K562 (cell line): ENCODE data around the gene FSCN2. TPM values are rescaled to one million over a fixed set of nuclear protein-coding genes. Genes with fewer than 3 reads are reported as not detected.
A peak's percentile ranks its signal among the peaks of the same experiment; 100 is the strongest.

Source experiments
- ATAC-seq: fragments of 200-7000 bp; cut with Tn5 transposase; 3 replicates; pipeline ENCODE4 v1.9.1; 2020; ENCODE audit warnings: moderate library complexity
- BruUV-seq: library from RNA; stranded (reverse); fragments of 400-500 nt; replicated peaks from 2 replicates; lab custom pipeline; 2021; lab: Mats Ljungman, UMichigan
- CTCF ChIA-PET: fragments of 300-600 bp; formaldehyde crosslinking; extraction: SDS; loops from one replicate; lab custom pipeline; 2021; ENCODE audit warnings: low intra/inter-chr PET ratio; lab: Yijun Ruan, JAX
- POLR2A ChIA-PET: fragments of 300-600, 350-650 bp; sonication (Branson Sonifier 250); formaldehyde crosslinking; extraction: SDS; loops from one replicate; lab custom pipeline; 2021; ENCODE audit warnings: antibody characterized with exemption, inconsistent platforms; lab: Yijun Ruan, JAX
- DNase-seq, 4 experiments: peaks; one replicate each; pipeline versions ENCODE4 v3.0.0 to v3.0.0-alpha.2; 2011 to 2018; ENCODE audit warnings: low spot score in 3 of 4, mixed read lengths in 3 of 4; ENCODE audit errors: extremely low read depth in 1 of 4
- FAIRE-seq: peaks from 2 replicates; lab custom pipeline; 2011; peaks lifted over from hg19 to GRCh38; lab: Jason Lieb, UNC
- H2AFZ ChIP-seq: 2 replicates; pipeline ENCODE4 v1.6.0; 2011; ENCODE audit warnings: low read depth, low read length, control low read depth, inconsistent platforms
- H3K27ac ChIP-seq: fragments of 200-600 bp; 3 replicates; pipeline ENCODE4 v1.8.0; 2011; ENCODE audit warnings: low read depth, mild to moderate bottlenecking, control low read depth, inconsistent platforms, low read length, moderate library complexity, mixed read lengths; ENCODE audit errors: extremely low read depth
- H3K27me3 ChIP-seq, 2 experiments: fragments of 300-600 bp in 1 of 2; 2 replicates in 1 of 2; 3 replicates in 1 of 2; pipeline versions ENCODE4 v1.6.0 to v1.8.0; 2011; ENCODE audit warnings: inconsistent platforms in 2 of 2, low read length in 2 of 2, mild to moderate bottlenecking in 1 of 2, mixed read lengths in 1 of 2, moderate library complexity in 1 of 2; ENCODE audit not compliant: control insufficient read depth in 2 of 2, insufficient read depth in 2 of 2
- H3K36me3 ChIP-seq: fragments of 300-600 bp; 3 replicates; pipeline ENCODE4 v1.8.0; 2011; ENCODE audit warnings: mild to moderate bottlenecking, low read length, inconsistent platforms; ENCODE audit not compliant: control insufficient read depth, insufficient read depth
- H3K4me1 ChIP-seq, 2 experiments: fragments of 200-600 bp in 1 of 2; replicated peaks in 1 of 2; 2 replicates in 1 of 2; 3 replicates in 1 of 2; pipeline versions ENCODE4 v1.5.1 to v1.8.0; 2011; ENCODE audit warnings: inconsistent platforms in 2 of 2, low read length in 2 of 2, mild to moderate bottlenecking in 1 of 2, mixed read lengths in 1 of 2, moderate library complexity in 1 of 2; ENCODE audit not compliant: control insufficient read depth in 2 of 2, insufficient read depth in 2 of 2
- H3K4me2 ChIP-seq: 2 replicates; pipeline ENCODE4 v1.6.1; 2011; ENCODE audit warnings: low read length, control low read depth, inconsistent platforms, mixed read lengths; ENCODE audit not compliant: insufficient read depth
- H3K4me3 ChIP-seq: fragments of 200-600 bp; sonication (generic), shearing (Covaris generic); 2 replicates; pipeline ENCODE4 v1.5.1; 2016; ENCODE audit warnings: control low read depth, inconsistent platforms
- H3K79me2 ChIP-seq: fragments of 200-600 bp; 3 replicates; pipeline ENCODE4 v1.8.0; 2011; ENCODE audit warnings: low read length, inconsistent platforms; ENCODE audit not compliant: control insufficient read depth, insufficient read depth
- H3K9ac ChIP-seq, 2 experiments: 2 replicates each; pipeline versions ENCODE4 v1.6.0 to v1.6.1; 2011; ENCODE audit warnings: low read depth in 2 of 2, low read length in 2 of 2, control low read depth in 1 of 2, inconsistent platforms in 1 of 2, mild to moderate bottlenecking in 1 of 2, mixed read lengths in 1 of 2; ENCODE audit not compliant: insufficient read depth in 1 of 2
- H3K9me1 ChIP-seq: one replicate; pipeline ENCODE4 v1.6.0; 2011; ENCODE audit warnings: inconsistent platforms, mild to moderate bottlenecking, low read length, moderate library complexity; ENCODE audit not compliant: control insufficient read depth, insufficient read depth
- H3K9me3 ChIP-seq: replicated peaks from 2 replicates; pipeline ENCODE4 v1.5.1; 2011; ENCODE audit warnings: low read depth, low read length, inconsistent platforms; ENCODE audit not compliant: control insufficient read depth, insufficient read depth
- H4K20me1 ChIP-seq: replicated peaks from 2 replicates; pipeline ENCODE4 v1.6.1; 2011; ENCODE audit warnings: low read length, inconsistent platforms, mixed read lengths; ENCODE audit not compliant: control insufficient read depth, insufficient read depth
- CBFB ChIP-seq: sonication (generic); formaldehyde crosslinking; IDR thresholded peaks from 2 replicates; pipeline ENCODE4 v1.4.0; 2020; ENCODE audit warnings: mild to moderate bottlenecking, missing genetic modification reagents
- CCNT2 ChIP-seq: IDR thresholded peaks from 2 replicates; pipeline ENCODE4 v1.6.1; 2011; ENCODE audit warnings: borderline replicate concordance, low read depth, mild to moderate bottlenecking, moderate library complexity, mixed read lengths, low read length; ENCODE audit not compliant: insufficient read length; ENCODE audit errors: extremely low read depth
- CHD1 ChIP-seq: fragments of 200-600 bp; sonication (generic); IDR thresholded peaks from one replicate; pipeline ENCODE4 v1.6.1; 2012; ENCODE audit warnings: mild to moderate bottlenecking, moderate library complexity, low read length, inconsistent platforms
- COPS2 ChIP-seq: fragments of 450-650 bp; conservative IDR thresholded peaks from 2 replicates; pipeline ENCODE4 v1.6.1; 2016; ENCODE audit warnings: mild to moderate bottlenecking, moderate library complexity
- GATA2 ChIP-seq: sonication (generic); formaldehyde crosslinking; IDR thresholded peaks from 2 replicates; pipeline ENCODE4 v1.4.0; 2020; ENCODE audit warnings: mild to moderate bottlenecking, missing genetic modification reagents
- HNRNPH1 ChIP-seq: fragments of 200-400 bp; formaldehyde crosslinking; optimal IDR thresholded peaks from 2 replicates; pipeline ENCODE3; 2017; ENCODE audit warnings: low read depth, mild to moderate bottlenecking, low read length, moderate library complexity
- SMAD3 ChIP-seq: fragments of 450-650 bp; formaldehyde crosslinking; conservative IDR thresholded peaks from 2 replicates; pipeline ENCODE4 v1.4.0; 2020; ENCODE audit warnings: mild to moderate bottlenecking
- STAG1 ChIP-seq: sonication (generic); formaldehyde crosslinking; IDR thresholded peaks from 2 replicates; pipeline ENCODE4 v1.5.0; 2020; ENCODE audit warnings: missing genetic modification reagents, borderline replicate concordance
- TAF15 ChIP-seq: fragments of 200-400 bp; formaldehyde crosslinking; IDR thresholded peaks from 2 replicates; pipeline ENCODE4 v1.6.1; 2017; ENCODE audit warnings: mild to moderate bottlenecking, low read depth, low read length, moderate library complexity
- TRIM24 ChIP-seq, 2 experiments: fragments of 450-650 bp; IDR thresholded peaks; 2 replicates each; pipeline ENCODE4 v1.6.1; 2016
- ZBTB17 ChIP-seq: fragments of 450-650 bp; formaldehyde crosslinking; IDR thresholded peaks from 2 replicates; pipeline ENCODE4 v1.4.0; 2020; ENCODE audit warnings: mild to moderate bottlenecking
- ZNF311 ChIP-seq: fragments of 250-450 bp; sonication (Bioruptor Pico); IDR thresholded peaks from 2 replicates; pipeline ENCODE4 v1.4.0; 2020; ENCODE audit warnings: mild to moderate bottlenecking, moderate library complexity
- ZNF561 ChIP-seq: fragments of 450-650 bp; formaldehyde crosslinking; conservative IDR thresholded peaks from 2 replicates; pipeline ENCODE4 v1.4.0; 2020; ENCODE audit warnings: mild to moderate bottlenecking, moderate library complexity
- ZNF668 ChIP-seq: fragments of 250-450 bp; sonication (Bioruptor Pico); IDR thresholded peaks from 2 replicates; pipeline ENCODE4 v1.8.0; 2022; ENCODE audit warnings: mild to moderate bottlenecking, inconsistent platforms
- WGBS: fragments of 100-300 bp; shearing (Covaris generic); methylation state at CpG from one replicate; pipeline ENCODE4 v1.1.6; 2016; ENCODE audit warnings: low coverage, mixed read lengths; ENCODE audit not compliant: insufficient coverage; ENCODE audit errors: missing lambda C conversion rate; 5-methylcytosine and 5-hydroxymethylcytosine counted together
- in situ Hi-C: fragments of 300-500 bp; cut with MboI; formaldehyde crosslinking; loops from 4 replicates; pipeline ENCODE4 v1.15.0; 2018; ENCODE audit warnings: inconsistent platforms, mixed read lengths
- intact Hi-C: fragments of 100-400 bp; cut with micrococcal nuclease; formaldehyde crosslinking; loops from 2 replicates; pipeline ENCODE4 v1.14.2; 2022
- polyA plus RNA-seq, 8 experiments: library from polyadenylated mRNA; depleted of rRNA in 4 of 8; stranded (reverse) in 5 of 8; unstranded in 3 of 8; fragments of >200 nt; fragmentation: Nextera tagmentation in 2 of 8; fragmentation: Illumina TruSeq in 1 of 8; extraction: Ambion mirVana in 2 of 8; extraction: Trizol in 1 of 8; gene quantifications; 2 replicates each; pipeline versions ENCODE4 v1.2.1 to v1.2.3, GENCODE V29; 2011 to 2014; ENCODE audit warnings: inconsistent platforms in 1 of 8, missing spikeins in 1 of 8
- total RNA-seq, 7 experiments: library from RNA; depleted of rRNA in 6 of 7; stranded (reverse); fragments of >200 nt in 6 of 7; fragmentation: Illumina TruSeq in 2 of 7; extraction: Trizol in 2 of 7; gene quantifications; 2 replicates each; pipeline versions ENCODE4 v1.2.1 to v1.2.3, GENCODE V29; 2011 to 2021; ENCODE audit warnings: low replicate concordance in 1 of 7
- TF ChIP-seq, protein P1 (sequence below): fragments of 450-650 bp; IDR thresholded peaks from 2 replicates; pipeline ENCODE4 v1.6.1; 2016; ENCODE audit warnings: borderline replicate concordance
- TF ChIP-seq, protein P2 (sequence below): sonication (generic); formaldehyde crosslinking; IDR thresholded peaks from 2 replicates; pipeline ENCODE4 v1.8.1; 2022; ENCODE audit warnings: missing genetic modification reagents
- TF ChIP-seq, protein P3 (sequence below): IDR thresholded peaks from 2 replicates; pipeline ENCODE4 v1.6.1; 2016; ENCODE audit warnings: missing genetic modification characterization, missing compliant biosample characterization

The FSCN2 gene
- total and polyA plus RNA-seq, 9 of the 15 experiments (the other 6 are each of a cell fraction or from before 2014, with no cell fraction given): 0.08 TPM; not detected in 8

DNA sequence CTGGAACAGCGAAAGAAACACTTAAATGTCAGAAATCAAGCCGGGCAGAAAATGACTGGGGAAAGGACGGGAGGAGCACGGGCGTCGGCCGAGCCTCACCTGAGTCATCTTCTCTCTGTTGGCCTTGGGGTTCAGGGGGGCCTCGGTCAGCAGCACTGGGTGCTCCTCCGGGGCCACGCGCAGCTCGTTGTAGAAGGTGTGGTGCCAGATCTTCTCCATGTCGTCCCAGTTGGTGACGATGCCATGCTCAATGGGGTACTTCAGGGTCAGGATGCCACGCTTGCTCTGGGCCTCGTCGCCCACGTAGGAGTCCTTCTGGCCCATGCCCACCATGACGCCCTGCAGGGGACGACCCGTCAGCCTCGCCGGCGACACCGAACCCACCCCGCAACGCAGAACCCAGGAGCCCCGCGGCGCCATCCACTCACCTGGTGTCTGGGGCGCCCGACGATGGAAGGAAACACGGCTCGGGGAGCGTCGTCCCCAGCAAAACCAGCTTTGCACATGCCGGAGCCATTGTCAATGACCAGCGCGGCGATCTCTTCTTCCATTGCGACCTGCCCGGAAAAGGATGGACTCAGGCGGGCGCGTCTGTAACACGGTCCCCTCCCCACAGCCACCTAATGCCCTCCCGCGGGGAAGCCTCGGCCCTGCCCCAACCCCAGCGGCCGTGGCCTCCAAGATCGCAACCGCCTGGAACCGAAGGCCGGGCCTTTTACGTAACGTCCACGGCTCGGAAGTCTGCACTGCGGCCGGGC, 16.2 kb upstream of the FSCN2 start:
- H3K4me1 ChIP-seq: peaks cover 35 to 58% of the 10 kb centered on the region in 2 experiments; a peak in 4 of 5 replicates
- in situ Hi-C loops: no loop called here
- DNase-seq: no peak
- TF ChIP-seq COPS2 (no peak), ZNF668 (CRISPR knock-in tag) (no peak), ZNF311 (no peak), GATA2 (no peak), ZNF561 (no peak), TRIM24 (IDR thresholded peaks at IDR 0.05) (no peak), HNRNPH1 (peak; percentile 63), STAG1 (CRISPR knock-in tag) (0 out of 2 replicates have a peak, but pooled peaks have one; percentile 6), CHD1 (peak; percentile 99), SMAD3 (peak; percentile 48; the same call in 1 of the 2 replicates), TAF15 (peak; percentile 76; the same call in 1 of the 2 replicates), CBFB (no peak), ZBTB17 (CRISPR knock-in tag) (peak; percentile 83), CCNT2 (peak; percentile 79)
- TF ChIP-seq, protein P1, sequence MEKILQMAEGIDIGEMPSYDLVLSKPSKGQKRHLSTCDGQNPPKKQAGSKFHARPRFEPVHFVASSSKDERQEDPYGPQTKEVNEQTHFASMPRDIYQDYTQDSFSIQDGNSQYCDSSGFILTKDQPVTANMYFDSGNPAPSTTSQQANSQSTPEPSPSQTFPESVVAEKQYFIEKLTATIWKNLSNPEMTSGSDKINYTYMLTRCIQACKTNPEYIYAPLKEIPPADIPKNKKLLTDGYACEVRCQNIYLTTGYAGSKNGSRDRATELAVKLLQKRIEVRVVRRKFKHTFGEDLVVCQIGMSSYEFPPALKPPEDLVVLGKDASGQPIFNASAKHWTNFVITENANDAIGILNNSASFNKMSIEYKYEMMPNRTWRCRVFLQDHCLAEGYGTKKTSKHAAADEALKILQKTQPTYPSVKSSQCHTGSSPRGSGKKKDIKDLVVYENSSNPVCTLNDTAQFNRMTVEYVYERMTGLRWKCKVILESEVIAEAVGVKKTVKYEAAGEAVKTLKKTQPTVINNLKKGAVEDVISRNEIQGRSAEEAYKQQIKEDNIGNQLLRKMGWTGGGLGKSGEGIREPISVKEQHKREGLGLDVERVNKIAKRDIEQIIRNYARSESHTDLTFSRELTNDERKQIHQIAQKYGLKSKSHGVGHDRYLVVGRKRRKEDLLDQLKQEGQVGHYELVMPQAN: peak; percentile 47; the same call in 1 of the 2 replicates
- TF ChIP-seq, protein P2, sequence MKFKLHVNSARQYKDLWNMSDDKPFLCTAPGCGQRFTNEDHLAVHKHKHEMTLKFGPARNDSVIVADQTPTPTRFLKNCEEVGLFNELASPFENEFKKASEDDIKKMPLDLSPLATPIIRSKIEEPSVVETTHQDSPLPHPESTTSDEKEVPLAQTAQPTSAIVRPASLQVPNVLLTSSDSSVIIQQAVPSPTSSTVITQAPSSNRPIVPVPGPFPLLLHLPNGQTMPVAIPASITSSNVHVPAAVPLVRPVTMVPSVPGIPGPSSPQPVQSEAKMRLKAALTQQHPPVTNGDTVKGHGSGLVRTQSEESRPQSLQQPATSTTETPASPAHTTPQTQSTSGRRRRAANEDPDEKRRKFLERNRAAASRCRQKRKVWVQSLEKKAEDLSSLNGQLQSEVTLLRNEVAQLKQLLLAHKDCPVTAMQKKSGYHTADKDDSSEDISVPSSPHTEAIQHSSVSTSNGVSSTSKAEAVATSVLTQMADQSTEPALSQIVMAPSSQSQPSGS (CRISPR knock-in tag): peak; percentile 74
- TF ChIP-seq, protein P3, sequence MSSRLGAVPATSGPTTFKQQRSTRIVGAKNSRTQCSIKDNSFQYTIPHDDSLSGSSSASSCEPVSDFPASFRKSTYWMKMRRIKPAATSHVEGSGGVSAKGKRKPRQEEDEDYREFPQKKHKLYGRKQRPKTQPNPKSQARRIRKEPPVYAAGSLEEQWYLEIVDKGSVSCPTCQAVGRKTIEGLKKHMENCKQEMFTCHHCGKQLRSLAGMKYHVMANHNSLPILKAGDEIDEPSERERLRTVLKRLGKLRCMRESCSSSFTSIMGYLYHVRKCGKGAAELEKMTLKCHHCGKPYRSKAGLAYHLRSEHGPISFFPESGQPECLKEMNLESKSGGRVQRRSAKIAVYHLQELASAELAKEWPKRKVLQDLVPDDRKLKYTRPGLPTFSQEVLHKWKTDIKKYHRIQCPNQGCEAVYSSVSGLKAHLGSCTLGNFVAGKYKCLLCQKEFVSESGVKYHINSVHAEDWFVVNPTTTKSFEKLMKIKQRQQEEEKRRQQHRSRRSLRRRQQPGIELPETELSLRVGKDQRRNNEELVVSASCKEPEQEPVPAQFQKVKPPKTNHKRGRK (tag): no peak

More for the DNA sequence above, 16.2 kb upstream of the FSCN2 start:
- ATAC-seq (peak; percentile 6), FAIRE-seq (no peak)
- Histone ChIP-seq H3K79me2 (peaks cover 37% of the 10 kb centered on the region), H3K9me1 (peaks cover 9% of the 10 kb centered on the region), H3K9ac (peak overlapping the region; percentile 94 to 100), H3K27me3 (no peaks in the 10 kb centered on the region), H3K9me3 (0 out of 2 replicates have a peak, but pooled peaks cover 1% of the 10 kb centered on the region), H3K4me2 (peak overlapping the region; percentile 94), H3K4me3 (peak overlapping the region; percentile 86), H4K20me1 (peaks cover 38% of the 10 kb centered on the region), H3K27ac (peak overlapping the region; percentile 84), H3K36me3 (peaks cover 37% of the 10 kb centered on the region), H2AFZ (no peak overlapping the region)
- TSS peak; percentile 62 for BruUV-seq
- under 1% methylated on average over 51 of the region's 62 CpGs for WGBS
- intact Hi-C loops: no loop called here
- POLR2A ChIA-PET: interaction anchor here (0.6 to 6.4 kb wide), 28 partner anchors 11 to 595 kb away, joined by 3 to 132 read pairs (median 4); partner anchors contain the start of genes CEP131, FAAP100 and SLC38A10
- CTCF ChIA-PET: no interaction called here
